DND-41 (cell line): ENCODE measurements around the gene RGS1.

Experiments used
- EZH2 ChIP-seq: IDR thresholded peaks from 3 replicates; pipeline ENCODE4 v1.6.1; 2012; ENCODE audit warnings: borderline replicate concordance, low read depth, mild to moderate bottlenecking, moderate library complexity, low read length, inconsistent platforms; ENCODE audit not compliant: severe bottlenecking
- TF ChIP-seq, protein P1 (sequence below): IDR thresholded peaks from 2 replicates; pipeline ENCODE4 v1.5.1; 2012; ENCODE audit warnings: borderline replicate concordance, low read length, moderate library complexity, mild to moderate bottlenecking; ENCODE audit not compliant: poor library complexity, severe bottlenecking; ENCODE audit errors: extremely low read depth

DNA sequence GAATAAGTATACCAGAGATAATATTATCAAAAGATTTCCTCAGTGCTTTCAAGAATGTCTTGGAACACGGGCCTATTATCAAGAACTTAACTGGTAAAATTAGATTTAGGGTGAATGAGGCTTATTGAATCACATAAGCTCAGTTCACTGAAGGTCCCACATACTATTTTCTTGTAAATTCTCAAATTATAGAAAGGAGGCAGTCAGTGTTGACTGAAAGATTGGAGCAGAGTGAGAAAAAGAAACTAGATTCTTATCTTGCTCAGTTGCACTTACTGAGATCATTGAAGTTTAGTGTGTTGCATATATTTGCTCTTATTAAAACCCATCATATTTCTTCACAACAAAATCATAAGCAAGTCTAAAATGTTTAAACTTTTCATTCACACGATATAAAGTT, 3.9 kb upstream of the RGS1 start:
- TF ChIP-seq, protein P1, sequence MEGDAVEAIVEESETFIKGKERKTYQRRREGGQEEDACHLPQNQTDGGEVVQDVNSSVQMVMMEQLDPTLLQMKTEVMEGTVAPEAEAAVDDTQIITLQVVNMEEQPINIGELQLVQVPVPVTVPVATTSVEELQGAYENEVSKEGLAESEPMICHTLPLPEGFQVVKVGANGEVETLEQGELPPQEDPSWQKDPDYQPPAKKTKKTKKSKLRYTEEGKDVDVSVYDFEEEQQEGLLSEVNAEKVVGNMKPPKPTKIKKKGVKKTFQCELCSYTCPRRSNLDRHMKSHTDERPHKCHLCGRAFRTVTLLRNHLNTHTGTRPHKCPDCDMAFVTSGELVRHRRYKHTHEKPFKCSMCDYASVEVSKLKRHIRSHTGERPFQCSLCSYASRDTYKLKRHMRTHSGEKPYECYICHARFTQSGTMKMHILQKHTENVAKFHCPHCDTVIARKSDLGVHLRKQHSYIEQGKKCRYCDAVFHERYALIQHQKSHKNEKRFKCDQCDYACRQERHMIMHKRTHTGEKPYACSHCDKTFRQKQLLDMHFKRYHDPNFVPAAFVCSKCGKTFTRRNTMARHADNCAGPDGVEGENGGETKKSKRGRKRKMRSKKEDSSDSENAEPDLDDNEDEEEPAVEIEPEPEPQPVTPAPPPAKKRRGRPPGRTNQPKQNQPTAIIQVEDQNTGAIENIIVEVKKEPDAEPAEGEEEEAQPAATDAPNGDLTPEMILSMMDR: peak; percentile 8
- TF ChIP-seq EZH2: no peak
